MM.1S (cell line): ENCODE data around the gene DGUOK.

Source experiments
- EZH2phosphoT487 ChIP-seq: fragments of 300-600 bp; sonication (generic); IDR thresholded peaks from 2 replicates; pipeline ENCODE4 v1.6.1; 2018; ENCODE audit warnings: antibody characterized with exemption, low read length
- TF ChIP-seq, protein P1 (sequence below): fragments of 300-600 bp; sonication (generic); IDR thresholded peaks from 2 replicates; pipeline ENCODE4 v1.5.1; 2016; ENCODE audit warnings: antibody characterized with exemption, low read length, mixed read lengths

GRCh38 chr2:73986085-73986681, 59.5 kb downstream of the DGUOK start:
- TF ChIP-seq, protein P1, sequence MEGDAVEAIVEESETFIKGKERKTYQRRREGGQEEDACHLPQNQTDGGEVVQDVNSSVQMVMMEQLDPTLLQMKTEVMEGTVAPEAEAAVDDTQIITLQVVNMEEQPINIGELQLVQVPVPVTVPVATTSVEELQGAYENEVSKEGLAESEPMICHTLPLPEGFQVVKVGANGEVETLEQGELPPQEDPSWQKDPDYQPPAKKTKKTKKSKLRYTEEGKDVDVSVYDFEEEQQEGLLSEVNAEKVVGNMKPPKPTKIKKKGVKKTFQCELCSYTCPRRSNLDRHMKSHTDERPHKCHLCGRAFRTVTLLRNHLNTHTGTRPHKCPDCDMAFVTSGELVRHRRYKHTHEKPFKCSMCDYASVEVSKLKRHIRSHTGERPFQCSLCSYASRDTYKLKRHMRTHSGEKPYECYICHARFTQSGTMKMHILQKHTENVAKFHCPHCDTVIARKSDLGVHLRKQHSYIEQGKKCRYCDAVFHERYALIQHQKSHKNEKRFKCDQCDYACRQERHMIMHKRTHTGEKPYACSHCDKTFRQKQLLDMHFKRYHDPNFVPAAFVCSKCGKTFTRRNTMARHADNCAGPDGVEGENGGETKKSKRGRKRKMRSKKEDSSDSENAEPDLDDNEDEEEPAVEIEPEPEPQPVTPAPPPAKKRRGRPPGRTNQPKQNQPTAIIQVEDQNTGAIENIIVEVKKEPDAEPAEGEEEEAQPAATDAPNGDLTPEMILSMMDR: no peak
- no peak for TF ChIP-seq EZH2phosphoT487
